HL-60 (cell line): ENCODE data around the gene CYB5B.

Experiments
- DNase-seq, 2 experiments: peaks; one replicate each; pipeline ENCODE4 v3.0.0-alpha.2; 2010 to 2020; ENCODE audit warnings: low read depth in 1 of 2, low spot score in 1 of 2
- H3K27ac ChIP-seq: fragments of 250-450 bp; sonication (Bioruptor Pico); replicated peaks from 2 replicates; pipeline ENCODE4 v1.5.1; 2020; ENCODE audit warnings: mild to moderate bottlenecking, moderate library complexity
- H3K27me3 ChIP-seq: fragments of 250-450 bp; sonication (Bioruptor Pico); 2 replicates; pipeline ENCODE4 v1.5.1; 2021; ENCODE audit warnings: mild to moderate bottlenecking, moderate library complexity; ENCODE audit not compliant: insufficient read depth, poor library complexity, severe bottlenecking
- H3K4me3 ChIP-seq: replicated peaks from 2 replicates; pipeline ENCODE4 v1.5.1; 2011; ENCODE audit warnings: mild to moderate bottlenecking, control low read depth, low read length; ENCODE audit not compliant: insufficient read depth
- CTCF ChIP-seq: IDR thresholded peaks from one replicate; pipeline ENCODE4 v1.5.1; 2011; ENCODE audit warnings: low read length, control low read depth, inconsistent platforms; ENCODE audit not compliant: insufficient read depth
- GABPA ChIP-seq: IDR thresholded peaks from 2 replicates; pipeline ENCODE4 v1.6.1; 2012; ENCODE audit warnings: low read depth
- POLR2AphosphoS5 ChIP-seq: IDR thresholded peaks from 2 replicates; pipeline ENCODE4 v1.6.1; 2012; ENCODE audit warnings: low read depth
- REST ChIP-seq: IDR thresholded peaks from 2 replicates; pipeline ENCODE4 v1.6.1; 2012; ENCODE audit warnings: low read depth; ENCODE audit not compliant: insufficient replicate concordance
- SPI1 ChIP-seq: IDR thresholded peaks from 2 replicates; pipeline ENCODE4 v1.6.1; 2012; ENCODE audit warnings: low read depth, mild to moderate bottlenecking, borderline replicate concordance

CYB5B gene

GRCh38 chr16:69381231-69381630, 43.2 kb upstream of the CYB5B start:
- TF ChIP-seq CTCF (no peak), SPI1 (no peak), POLR2AphosphoS5 (no peak), REST (no peak), GABPA (no peak)
- Histone ChIP-seq H3K4me3 (no peak overlapping the region), H3K27ac (peak overlapping the region; percentile 28), H3K27me3 (no peaks in the 10 kb centered on the region)
- no peak for DNase-seq

DNA sequence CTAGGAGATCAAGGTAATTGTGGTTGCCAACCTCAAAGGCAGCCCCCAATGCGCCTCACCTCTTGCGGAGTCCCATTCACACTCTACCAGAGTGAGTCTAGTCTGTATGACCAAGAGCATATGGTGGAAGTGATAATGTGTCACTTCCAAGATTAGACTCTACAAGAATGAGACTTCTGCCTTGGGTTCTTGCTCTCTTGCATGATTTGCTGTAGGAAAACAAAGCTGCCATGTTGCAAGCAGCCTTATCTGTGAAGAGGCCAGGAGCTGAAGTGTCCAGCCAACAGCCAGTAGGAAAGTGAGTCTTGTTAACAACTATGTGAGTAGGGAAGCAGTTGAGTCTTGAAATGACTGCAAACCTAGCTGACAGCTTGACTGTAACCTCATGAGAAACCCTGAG, 42.0 kb upstream of the CYB5B start:
- DNase-seq = no peak

DNA sequence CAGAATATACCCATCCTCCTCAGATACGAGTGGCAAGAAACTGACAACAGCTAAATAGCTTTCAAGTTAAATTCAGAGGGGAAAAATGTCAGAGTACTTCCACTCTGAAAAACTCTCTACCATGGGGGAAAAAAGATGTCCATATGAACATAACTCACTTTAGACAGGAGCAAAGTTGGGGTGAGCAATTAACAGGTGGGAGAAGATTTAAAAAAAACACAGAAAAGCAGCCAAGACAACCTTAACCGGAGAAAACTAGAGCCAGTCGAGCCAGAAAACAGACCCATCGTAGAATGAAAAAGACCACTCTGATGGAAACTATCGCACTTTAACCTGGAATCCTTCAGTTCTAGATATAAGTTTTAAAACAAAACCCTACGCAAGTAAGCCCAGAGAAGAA, 39.4 kb upstream of the CYB5B start:
- H3K27ac ChIP-seq = peak overlapping the region; percentile 51
- no peak for TF ChIP-seq POLR2AphosphoS5
- TF ChIP-seq CTCF = no peak
- TF ChIP-seq SPI1 = no peak
- no peak for TF ChIP-seq REST
- TF ChIP-seq GABPA = no peak
- no peak for DNase-seq
- H3K4me3 ChIP-seq = peak overlapping the region; percentile 83
- no peaks in the 10 kb centered on the region for H3K27me3 ChIP-seq

More for the DNA sequence above, 42.0 kb upstream of the CYB5B start:
- Histone ChIP-seq H3K27ac (no peak overlapping the region), H3K27me3 (no peaks in the 10 kb centered on the region), H3K4me3 (no peak overlapping the region)
- TF ChIP-seq POLR2AphosphoS5 (no peak), REST (no peak), SPI1 (no peak), GABPA (no peak), CTCF (no peak)
